Left renal pelvis (tissue), 4 donors: ENCODE results near the gene EME1. TPM values are rescaled to one million over a fixed set of nuclear protein-coding genes. Genes with fewer than 3 reads are reported as not detected.
"Not testable (repeated sequence)": the region's sequence is repeated elsewhere in the genome, so short reads cannot be mapped to it uniquely, and the experiment has no call there.

ENCODE experiments used
- DNase-seq, 4 donors: peaks; one replicate each; pipeline ENCODE4 v3.0.0-alpha.2; 2013; ENCODE audit warnings: low read depth in 4 of 4, low spot score in 3 of 4
- polyA plus RNA-seq, 4 donors: library from polyadenylated mRNA; unstranded; fragments of 120-200 nt; gene quantifications; one replicate each; pipeline ENCODE4 v1.2.1, GENCODE V29; 2013; ENCODE audit not compliant: insufficient read length in 4 of 4

The EME1 gene
- 1 to 10 TPM; 7.3 to 9.2 (median 8.0) TPM for polyA plus RNA-seq

- DNase-seq, result peak; percentile 83 to 92 (median 84)
Observed at GRCh38 chr17:50372758-50373556, at the start of gene EME1, which contains the start of gene MRPL27. TSS of gene EME1 (plus strand) at chr17:50373229. CDS start at chr17:50375209, 1,980 bp downstream. TSS of gene MRPL27 (minus strand) at chr17:50373184. CDS start at chr17:50373170, 14 bp downstream.

GRCh38 chr17:50325906-50326305 is 47.1 kb upstream of the EME1 start:
- no peak for DNase-seq

GRCh38 chr17:50326831-50327364 is 46.1 kb upstream of the EME1 start:
- DNase-seq, result no peak

GRCh38 chr17:50328363-50329325 is 44.4 kb upstream of the EME1 start:
- DNase-seq, result no peak

- no peak for DNase-seq
Observed at GRCh38 chr17:50329716-50330115, 43.3 kb upstream of the EME1 start.

GRCh38 chr17:50330151-50330775 is 42.8 kb upstream of the EME1 start:
- DNase-seq, result no peak

- no peak for DNase-seq
Observed at GRCh38 chr17:50331085-50331791, 41.8 kb upstream of the EME1 start.

GRCh38 chr17:50332196-50332595 is 40.8 kb upstream of the EME1 start:
- no peak for DNase-seq

GRCh38 chr17:50333291-50334057 is 39.6 kb upstream of the EME1 start:
- DNase-seq, result not testable (repeated sequence)

GRCh38 chr17:50337956-50338355 is 35.1 kb upstream of the EME1 start:
- DNase-seq, result no peak

- DNase-seq, result no peak
Observed at GRCh38 chr17:50338645-50339044, 34.4 kb upstream of the EME1 start.

- no peak for DNase-seq
Observed at GRCh38 chr17:50339381-50339780, 33.6 kb upstream of the EME1 start.

GRCh38 chr17:50344731-50345365 is 28.2 kb upstream of the EME1 start:
- DNase-seq, result no peak

GRCh38 chr17:50345432-50346312 is 27.4 kb upstream of the EME1 start, which contains the start of gene XYLT2:
TSS of gene XYLT2 (plus strand) at chr17:50346126. CDS start at chr17:50346141, 15 bp downstream.
- DNase-seq, result peak in 3 of 4 donors; percentile 75 to 81 (median 81)

- no peak for DNase-seq
Observed at GRCh38 chr17:50346313-50347116, 26.5 kb upstream of the EME1 start.

- DNase-seq, result no peak
Observed at GRCh38 chr17:50347117-50347893, 25.7 kb upstream of the EME1 start.
